Measurements from ENCODE around the gene KL.

GRCh38 chr13:33110713-33111413 is 94.6 kb downstream of the KL start:
- TF ChIP-seq CTCF (IDR thresholded peaks at IDR 0.05), result no peak
- TF ChIP-seq POLR2A (IDR thresholded peaks at IDR 0.05), result no peak
